GM19468 (cell line): ENCODE measurements around the gene REPS2.

ENCODE experiments used
- ATAC-seq: cut with Tn5 transposase; IDR thresholded peaks from one replicate; pipeline ENCODE4 v1.9.1; 2021; ENCODE audit warnings: mild to moderate bottlenecking, moderate library complexity, moderate number of reproducible peaks; ENCODE audit not compliant: unreplicated experiment; ENCODE audit errors: extremely low read depth

REPS2 gene

DNA sequence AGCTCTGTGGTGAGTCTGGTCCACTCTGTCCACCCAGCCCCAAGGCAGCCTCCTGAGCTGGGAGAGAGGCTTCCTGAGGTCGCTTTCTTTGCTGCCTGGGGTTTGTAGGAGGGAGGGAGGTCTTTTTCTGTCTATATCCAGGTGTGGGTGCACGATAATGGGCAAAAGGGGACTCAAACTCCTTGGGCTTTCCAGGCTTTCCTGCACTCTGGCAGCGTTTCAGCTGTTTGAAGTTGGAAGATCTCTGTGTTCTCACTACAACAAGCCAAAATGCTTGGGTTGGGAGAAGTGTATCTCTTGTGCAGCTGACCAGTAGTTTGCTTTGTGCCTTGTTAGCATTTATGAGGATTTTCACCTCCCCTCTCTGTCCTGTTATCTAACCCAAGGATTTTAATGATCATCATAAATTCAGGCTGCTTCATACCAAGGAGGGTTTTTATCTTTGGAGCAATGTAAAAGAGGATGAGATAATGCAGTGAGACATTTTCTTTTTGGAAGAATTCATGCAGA, 126.3 kb downstream of the REPS2 start:
- no peak for ATAC-seq

DNA sequence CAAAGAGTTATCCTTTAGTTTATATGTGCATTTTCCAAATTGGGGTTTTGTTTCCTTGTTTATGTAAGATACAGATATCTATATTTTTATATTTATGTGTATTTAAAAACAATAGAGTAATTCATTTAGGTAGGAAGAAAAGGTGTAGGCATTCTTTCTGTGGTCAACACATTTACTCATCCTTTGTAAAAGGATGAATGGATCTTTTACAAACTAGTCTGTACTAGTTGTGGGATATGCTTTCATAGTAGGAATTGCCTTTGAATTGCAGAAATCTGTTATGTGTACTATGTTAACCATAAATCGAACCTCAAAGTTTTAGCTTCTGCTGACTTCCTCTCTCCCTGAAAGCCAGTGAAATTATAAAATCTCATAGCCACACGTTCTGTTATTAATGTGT, 128.5 kb downstream of the REPS2 start:
- ATAC-seq: no peak

DNA sequence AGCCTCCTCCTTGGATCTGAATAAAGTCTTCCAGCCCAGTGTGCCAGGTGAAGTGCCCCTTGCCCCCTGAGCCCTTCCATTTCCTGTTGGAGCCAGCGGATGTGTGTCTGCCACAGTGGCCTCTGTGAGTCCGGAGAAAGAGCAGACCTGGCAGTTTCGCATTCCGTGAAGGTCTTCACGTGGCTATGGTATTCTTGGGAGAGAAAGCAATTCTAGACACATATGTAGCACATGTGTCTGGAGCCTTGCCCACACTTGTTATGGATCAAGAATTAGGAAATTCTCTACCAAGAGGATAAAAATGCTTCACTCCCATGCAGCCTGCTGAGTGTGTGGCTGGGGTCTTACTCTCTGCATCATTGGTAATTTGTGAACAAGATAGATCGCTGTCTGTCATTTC, 130.9 kb downstream of the REPS2 start:
- ATAC-seq: no peak

GRCh38 chrX:17078031-17078720, 131.7 kb downstream of the REPS2 start:
- no peak for ATAC-seq

- no peak for ATAC-seq
Observed at GRCh38 chrX:17081511-17081910, 135.1 kb downstream of the REPS2 start.

DNA sequence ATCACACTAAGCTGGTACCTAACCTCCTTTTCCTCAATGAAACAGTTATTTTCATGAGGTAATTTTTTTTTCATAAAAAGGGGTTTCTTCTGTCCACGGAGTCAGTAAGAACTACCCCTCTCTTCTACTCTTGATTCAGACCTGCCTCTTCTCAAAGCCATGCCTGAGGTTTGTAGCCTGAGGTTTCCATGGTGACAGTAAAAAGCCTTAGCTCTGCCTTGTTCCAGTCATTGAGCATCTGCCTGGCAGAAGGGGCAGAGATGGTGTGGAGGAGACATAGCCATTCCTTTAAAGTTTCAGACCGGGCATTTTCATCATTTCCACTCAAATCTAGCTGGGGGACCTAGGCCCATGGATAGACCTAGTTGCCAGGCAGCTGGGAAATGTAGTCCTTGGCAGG, 135.5 kb downstream of the REPS2 start:
- no peak for ATAC-seq

DNA sequence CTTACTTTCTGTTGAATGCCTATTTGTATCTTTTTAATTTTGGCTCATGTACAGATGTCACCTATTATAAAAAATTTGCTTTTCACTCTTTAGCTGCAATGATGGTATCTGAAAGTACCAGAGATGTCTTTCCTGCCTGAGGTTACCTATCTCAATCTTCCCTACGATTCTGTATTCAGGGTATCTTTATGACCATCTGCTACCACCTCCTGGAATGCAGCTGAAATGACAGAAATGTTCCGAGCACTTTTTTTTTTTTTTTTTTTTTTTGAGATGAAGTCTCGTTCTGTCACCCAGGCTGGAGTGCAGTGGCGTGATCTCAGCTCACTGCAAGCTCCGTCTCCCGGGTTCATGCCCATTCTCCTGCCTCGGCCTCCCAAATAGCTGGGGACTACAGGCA, 136.4 kb downstream of the REPS2 start:
- ATAC-seq: no peak

DNA sequence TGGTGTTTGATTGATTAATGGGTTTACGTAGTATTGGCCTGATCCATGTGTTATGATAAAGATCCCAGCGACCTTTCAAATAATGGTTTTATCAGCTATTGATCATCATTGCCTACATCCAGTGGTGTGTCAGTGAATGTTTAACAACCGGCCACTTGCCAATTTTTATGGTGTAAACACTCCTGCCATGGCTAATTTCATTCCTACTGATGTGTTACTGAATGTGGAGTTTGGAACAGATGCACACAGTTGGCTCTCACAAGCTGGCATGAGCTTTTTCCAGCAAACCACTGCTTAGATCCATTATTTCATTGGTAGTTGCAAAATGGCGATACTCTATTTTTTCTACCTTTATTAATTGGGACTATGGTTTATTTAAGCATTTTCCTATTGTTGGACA, 139.9 kb downstream of the REPS2 start:
- ATAC-seq: no peak

GRCh38 chrX:17095161-17095560, 148.7 kb downstream of the REPS2 start:
- ATAC-seq: no peak

GRCh38 chrX:17098516-17099247, 152.2 kb downstream of the REPS2 start:
- no peak for ATAC-seq

GRCh38 chrX:17104433-17104832, 158.0 kb downstream of the REPS2 start:
- ATAC-seq: no peak

GRCh38 chrX:17120816-17121215, 174.4 kb downstream of the REPS2 start:
- no peak for ATAC-seq

- ATAC-seq: no peak
Observed at GRCh38 chrX:17154001-17154400, 207.5 kb downstream of the REPS2 start.

DNA sequence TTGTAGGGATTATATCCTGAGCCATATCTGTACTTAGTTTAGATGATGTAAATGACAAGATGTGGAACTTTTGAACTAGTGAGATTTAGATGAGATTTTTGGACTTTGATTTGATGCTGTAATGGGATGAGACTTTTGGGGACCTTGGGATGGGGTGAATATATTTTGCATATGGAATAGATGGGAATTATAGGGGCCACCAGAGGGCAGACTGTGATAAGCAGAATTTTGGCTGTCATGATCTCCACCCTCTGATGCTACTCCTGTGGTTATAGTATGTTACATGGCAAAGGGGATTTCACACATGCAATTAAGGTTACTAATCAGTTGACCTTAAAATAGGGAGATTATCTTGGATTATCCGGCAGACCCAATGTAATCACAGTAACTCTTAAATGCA, 214.5 kb downstream of the REPS2 start:
- no peak for ATAC-seq

- no peak for ATAC-seq
Observed at GRCh38 chrX:17161991-17162390, 215.5 kb downstream of the REPS2 start.

GRCh38 chrX:17164079-17164478, 217.6 kb downstream of the REPS2 start:
- no peak for ATAC-seq

DNA sequence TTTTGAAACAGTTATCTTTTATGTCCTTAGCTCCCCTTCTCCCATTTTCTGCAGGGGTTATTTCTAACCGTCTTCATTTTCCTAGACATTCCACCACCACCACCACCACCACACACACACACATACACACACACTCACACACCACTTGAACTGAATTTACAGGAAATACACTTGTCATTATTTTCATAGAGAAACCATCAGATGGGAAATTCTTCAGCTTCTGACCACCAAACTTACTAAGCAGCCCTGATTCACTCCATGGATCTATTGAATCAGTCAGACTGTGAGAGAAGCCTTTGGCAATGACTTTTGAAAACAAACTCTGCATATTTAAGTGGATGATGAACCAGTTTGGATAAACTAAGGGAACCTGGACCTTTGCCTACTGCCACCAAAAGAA, 218.5 kb downstream of the REPS2 start:
- no peak for ATAC-seq

DNA sequence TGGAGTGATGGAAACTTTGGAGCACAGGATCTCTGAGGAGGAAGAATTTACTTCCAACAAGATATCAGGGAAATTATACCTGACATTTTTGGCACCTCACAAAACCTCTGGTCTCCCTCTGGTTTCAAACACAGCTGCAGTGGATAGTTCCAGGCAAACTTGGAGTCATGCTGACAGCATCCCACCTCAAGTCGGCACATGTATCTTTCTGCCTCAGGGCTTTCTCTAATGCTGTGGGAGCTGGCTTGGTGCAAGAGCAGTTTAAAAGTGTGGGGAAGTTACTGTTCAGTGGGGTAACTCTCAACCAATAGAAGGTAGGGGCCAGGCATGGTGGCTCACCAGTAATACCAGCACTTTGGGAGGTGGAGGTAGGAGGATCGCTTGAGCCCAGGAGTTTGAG, 221.5 kb downstream of the REPS2 start:
- no peak for ATAC-seq

- ATAC-seq: no peak
Observed at GRCh38 chrX:17170973-17171372, 224.5 kb downstream of the REPS2 start.

DNA sequence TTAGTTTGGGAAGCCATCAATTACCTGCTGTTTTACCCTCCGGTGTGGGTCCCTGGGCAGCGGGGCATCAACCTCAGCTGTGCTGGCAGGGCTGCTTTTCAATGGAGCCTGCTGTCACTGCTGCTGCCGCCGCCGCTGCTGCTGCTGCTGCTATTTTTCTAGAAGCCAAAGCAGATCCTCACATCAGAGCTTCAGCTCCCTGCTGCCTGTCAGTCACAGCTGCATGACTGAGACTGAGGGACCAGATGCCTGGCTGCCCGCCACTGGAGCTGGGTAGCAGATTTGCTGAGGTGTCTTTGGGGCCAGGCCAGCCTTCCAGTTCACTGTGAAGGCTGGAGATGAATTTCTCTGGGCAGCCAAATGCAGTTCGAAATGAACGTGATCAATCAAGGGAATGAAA, 228.2 kb downstream of the REPS2 start:
- ATAC-seq: no peak

GRCh38 chrX:17182317-17182716, 235.9 kb downstream of the REPS2 start:
- no peak for ATAC-seq

- no peak for ATAC-seq
Observed at GRCh38 chrX:17183566-17183965, 237.1 kb downstream of the REPS2 start.
